HEK293 (cell line): ENCODE measurements around the gene BTK.

Experiments
- CTCF ChIA-PET: fragments of 350-600 bp; formaldehyde crosslinking; extraction: SDS; loops from one replicate; lab custom pipeline; 2021; ENCODE audit warnings: antibody characterized with exemption; lab: Yijun Ruan, JAX
- POLR2A ChIA-PET: fragments of 300-600 bp; formaldehyde crosslinking; extraction: SDS; loops from one replicate; lab custom pipeline; 2020; ENCODE audit warnings: antibody characterized with exemption, inconsistent platforms; lab: Yijun Ruan, JAX
- H3K27ac ChIP-seq: fragments of 200-500 bp; sonication (Bioruptor generic); 2 replicates; pipeline ENCODE4 v1.5.1; 2014; ENCODE audit warnings: low read depth, low read length, control low read depth, inconsistent platforms; ENCODE audit errors: extremely low read depth
- H3K36me3 ChIP-seq, 2 experiments: fragments of 200-500 bp in 1 of 2; sonication (Bioruptor generic) in 1 of 2; 1 replicate in 1 of 2; 2 replicates in 1 of 2; pipeline ENCODE4 v1.5.1; 2014 to 2017; ENCODE audit warnings: inconsistent platforms in 2 of 2, low read length in 2 of 2; ENCODE audit not compliant: control insufficient read depth in 2 of 2, insufficient read depth in 1 of 2
- H3K4me1 ChIP-seq: fragments of 200-500 bp; sonication (Bioruptor generic); 2 replicates; pipeline ENCODE4 v1.5.1; 2014; ENCODE audit warnings: mild to moderate bottlenecking, low read length, inconsistent platforms; ENCODE audit not compliant: control insufficient read depth, insufficient read depth
- H3K4me3 ChIP-seq: 2 replicates; pipeline ENCODE4 v1.5.1; 2011; ENCODE audit warnings: low read depth, mild to moderate bottlenecking, control low read depth, low read length, moderate library complexity
- H3K9me3 ChIP-seq: fragments of 200-500 bp; sonication (Bioruptor generic); 2 replicates; pipeline ENCODE4 v1.5.1; 2014; ENCODE audit warnings: low read depth, low read length, inconsistent platforms; ENCODE audit not compliant: control insufficient read depth, insufficient read depth
- AEBP2 ChIP-seq: fragments of 450-650 bp; formaldehyde crosslinking; IDR thresholded peaks from 2 replicates; pipeline ENCODE4 v1.5.1; 2016; ENCODE audit warnings: missing biosample characterization, missing genetic modification characterization, borderline replicate concordance
- ELK4 ChIP-seq: IDR thresholded peaks from 2 replicates; pipeline ENCODE4 v1.6.1; 2011; ENCODE audit warnings: mild to moderate bottlenecking, low read depth, low read length, borderline replicate concordance
- FEZF1 ChIP-seq: fragments of 450-650 bp; formaldehyde crosslinking; IDR thresholded peaks from 2 replicates; pipeline ENCODE4 v1.5.1; 2016; ENCODE audit warnings: missing biosample characterization, missing genetic modification characterization
- KLF10 ChIP-seq: fragments of 450-650 bp; IDR thresholded peaks from 2 replicates; pipeline ENCODE4 v1.5.1; 2018; ENCODE audit warnings: missing biosample characterization, mild to moderate bottlenecking, missing genetic modification characterization
- KLF17 ChIP-seq: fragments of 450-650 bp; formaldehyde crosslinking; IDR thresholded peaks from 2 replicates; pipeline ENCODE4 v1.5.1; 2016; ENCODE audit warnings: missing biosample characterization, missing genetic modification characterization
- MZF1 ChIP-seq: fragments of 450-650 bp; formaldehyde crosslinking; IDR thresholded peaks from 2 replicates; pipeline ENCODE4 v1.5.1; 2017; ENCODE audit warnings: missing biosample characterization, missing genetic modification characterization, borderline replicate concordance
- WT1 ChIP-seq: fragments of 450-650 bp; formaldehyde crosslinking; IDR thresholded peaks from 2 replicates; pipeline ENCODE4 v1.5.1; 2016; ENCODE audit warnings: missing biosample characterization, missing genetic modification characterization
- ZFHX2 ChIP-seq: fragments of 450-650 bp; formaldehyde crosslinking; conservative IDR thresholded peaks from 2 replicates; pipeline ENCODE4 v1.5.1; 2016; ENCODE audit warnings: missing biosample characterization, missing genetic modification characterization
- ZFP41 ChIP-seq: fragments of 450-650 bp; formaldehyde crosslinking; IDR thresholded peaks from 2 replicates; pipeline ENCODE4 v1.5.1; 2016; ENCODE audit warnings: missing biosample characterization, missing genetic modification characterization, borderline replicate concordance
- ZNF133 ChIP-seq: fragments of 450-650 bp; formaldehyde crosslinking; IDR thresholded peaks from 2 replicates; pipeline ENCODE4 v1.5.1; 2016; ENCODE audit warnings: missing biosample characterization, missing genetic modification characterization
- ZNF223 ChIP-seq: fragments of 450-650 bp; formaldehyde crosslinking; IDR thresholded peaks from 2 replicates; pipeline ENCODE4 v1.5.1; 2016; ENCODE audit warnings: missing biosample characterization, missing genetic modification characterization
- ZNF311 ChIP-seq: fragments of 450-650 bp; formaldehyde crosslinking; IDR thresholded peaks from 2 replicates; pipeline ENCODE4 v1.5.1; 2017; ENCODE audit warnings: missing biosample characterization, missing genetic modification characterization, borderline replicate concordance
- ZNF404 ChIP-seq: fragments of 450-650 bp; formaldehyde crosslinking; IDR thresholded peaks from 2 replicates; pipeline ENCODE4 v1.5.1; 2017; ENCODE audit warnings: missing biosample characterization, missing genetic modification characterization
- ZNF426 ChIP-seq: fragments of 450-650 bp; formaldehyde crosslinking; IDR thresholded peaks from 2 replicates; pipeline ENCODE4 v1.5.1; 2017; ENCODE audit warnings: missing biosample characterization, missing genetic modification characterization, mild to moderate bottlenecking, inconsistent platforms, moderate library complexity
- ZNF513 ChIP-seq: fragments of 450-650 bp; IDR thresholded peaks from 2 replicates; pipeline ENCODE4 v1.5.1; 2018; ENCODE audit warnings: missing biosample characterization, missing genetic modification characterization
- ZNF610 ChIP-seq: fragments of 450-650 bp; formaldehyde crosslinking; IDR thresholded peaks from 2 replicates; pipeline ENCODE4 v1.5.1; 2016; ENCODE audit warnings: missing biosample characterization, missing genetic modification characterization, borderline replicate concordance
- ZNF645 ChIP-seq: fragments of 450-650 bp; formaldehyde crosslinking; IDR thresholded peaks from 2 replicates; pipeline ENCODE4; 2016; ENCODE audit warnings: missing biosample characterization, missing genetic modification characterization
- ZNF654 ChIP-seq: fragments of 450-650 bp; formaldehyde crosslinking; IDR thresholded peaks from 2 replicates; pipeline ENCODE4 v1.5.1; 2016; ENCODE audit warnings: low read depth, missing biosample characterization, missing genetic modification characterization
- ZNF658 ChIP-seq: fragments of 450-650 bp; formaldehyde crosslinking; IDR thresholded peaks from 2 replicates; pipeline ENCODE4; 2016; ENCODE audit warnings: missing biosample characterization, missing genetic modification characterization
- ZNF701 ChIP-seq: fragments of 450-650 bp; formaldehyde crosslinking; IDR thresholded peaks from 2 replicates; pipeline ENCODE4 v1.5.1; 2016; ENCODE audit warnings: missing biosample characterization, missing genetic modification characterization
- ZNF76 ChIP-seq: fragments of 450-650 bp; formaldehyde crosslinking; IDR thresholded peaks from 2 replicates; pipeline ENCODE4; 2016; ENCODE audit warnings: low read depth, missing biosample characterization, missing genetic modification characterization, borderline replicate concordance
- ZSCAN16 ChIP-seq: fragments of 450-650 bp; formaldehyde crosslinking; IDR thresholded peaks from 2 replicates; pipeline ENCODE4 v1.5.1; 2016; ENCODE audit warnings: missing biosample characterization, missing genetic modification characterization
- ZXDB ChIP-seq: fragments of 450-650 bp; formaldehyde crosslinking; IDR thresholded peaks from 2 replicates; pipeline ENCODE4 v1.5.1; 2016; ENCODE audit warnings: missing biosample characterization, missing genetic modification characterization

The BTK gene

GRCh38 chrX:101383679-101384205 lies 2.2 kb downstream of the BTK start:
- H3K9me3 ChIP-seq: no peaks in the 10 kb centered on the region
- POLR2A ChIA-PET: no interaction called here
- H3K27ac ChIP-seq: no peak overlapping the region
- no peaks in the 10 kb centered on the region for H3K36me3 ChIP-seq
- no peaks in the 10 kb centered on the region for H3K4me1 ChIP-seq
- TF ChIP-seq ZSCAN16: no peak
- no peak for TF ChIP-seq WT1 (tag by site-specific recombination)
- TF ChIP-seq MZF1 (tag by site-specific recombination): no peak
- TF ChIP-seq AEBP2 (tag by site-specific recombination): no peak
- TF ChIP-seq ZNF701 (tag by site-specific recombination): no peak
- TF ChIP-seq ZNF426 (tag by site-specific recombination): no peak
- TF ChIP-seq KLF17 (tag by site-specific recombination): no peak
- TF ChIP-seq ZNF654: no peak
- TF ChIP-seq ZNF610 (tag by site-specific recombination): no peak
- TF ChIP-seq ZNF513: no peak
- TF ChIP-seq ZNF658: no peak
- TF ChIP-seq ZNF223 (tag by site-specific recombination): no peak
- TF ChIP-seq ZNF645 (tag by site-specific recombination): no peak
- no peak for TF ChIP-seq ZFHX2 (tag by site-specific recombination)
- TF ChIP-seq ZNF76 (tag by site-specific recombination): no peak
- no peak for TF ChIP-seq ZNF404
- no peak overlapping the region for H3K4me3 ChIP-seq
- CTCF ChIA-PET: interaction anchor here (0.6 to 1.1 kb wide), 3 partner anchors 34 to 698 kb away, joined by 3 to 4 read pairs (median 4); no protein-coding TSS in a partner anchor

- Histone ChIP-seq H3K4me1 (no peaks in the 10 kb centered on the region), H3K4me3 (no peak overlapping the region), H3K9me3 (no peaks in the 10 kb centered on the region), H3K27ac (no peak overlapping the region), H3K36me3 (no peaks in the 10 kb centered on the region)
- TF ChIP-seq ZXDB (no peak), ZNF133 (tag by site-specific recombination) (no peak), FEZF1 (tag by site-specific recombination) (no peak), KLF10 (tag by site-specific recombination) (no peak), ELK4 (no peak), ZNF645 (tag by site-specific recombination) (no peak), ZSCAN16 (no peak), ZFP41 (no peak), KLF17 (tag by site-specific recombination) (no peak), ZNF311 (tag by site-specific recombination) (no peak)
- ChIA-PET POLR2A (interaction anchor here (2.1 kb wide), 1 partner anchor 13 kb away, joined by 9 read pairs; the partner anchor contains the start of gene RPL36A), CTCF (interaction anchor here (0.6 to 1.8 kb wide), 7 partner anchors 10 to 1725 kb away, joined by 3 to 11 read pairs (median 3); partner anchors contain the start of gene RPL36A)
Measured at GRCh38 chrX:101377547-101377946, 8.4 kb downstream of the BTK start.
